GM10266 (cell line): Measurements from ENCODE around the gene FNDC3A.

Experiments used
- DNase-seq: peaks from one replicate; pipeline ENCODE4 v3.0.0; 2012; ENCODE audit errors: extremely low spot score
- TF ChIP-seq, protein P1 (sequence below): IDR thresholded peaks from 2 replicates; pipeline ENCODE4 v1.5.1; 2012; ENCODE audit warnings: mild to moderate bottlenecking, low read depth; ENCODE audit not compliant: control insufficient read depth, insufficient read depth; ENCODE audit errors: missing control alignments

The FNDC3A gene

DNA sequence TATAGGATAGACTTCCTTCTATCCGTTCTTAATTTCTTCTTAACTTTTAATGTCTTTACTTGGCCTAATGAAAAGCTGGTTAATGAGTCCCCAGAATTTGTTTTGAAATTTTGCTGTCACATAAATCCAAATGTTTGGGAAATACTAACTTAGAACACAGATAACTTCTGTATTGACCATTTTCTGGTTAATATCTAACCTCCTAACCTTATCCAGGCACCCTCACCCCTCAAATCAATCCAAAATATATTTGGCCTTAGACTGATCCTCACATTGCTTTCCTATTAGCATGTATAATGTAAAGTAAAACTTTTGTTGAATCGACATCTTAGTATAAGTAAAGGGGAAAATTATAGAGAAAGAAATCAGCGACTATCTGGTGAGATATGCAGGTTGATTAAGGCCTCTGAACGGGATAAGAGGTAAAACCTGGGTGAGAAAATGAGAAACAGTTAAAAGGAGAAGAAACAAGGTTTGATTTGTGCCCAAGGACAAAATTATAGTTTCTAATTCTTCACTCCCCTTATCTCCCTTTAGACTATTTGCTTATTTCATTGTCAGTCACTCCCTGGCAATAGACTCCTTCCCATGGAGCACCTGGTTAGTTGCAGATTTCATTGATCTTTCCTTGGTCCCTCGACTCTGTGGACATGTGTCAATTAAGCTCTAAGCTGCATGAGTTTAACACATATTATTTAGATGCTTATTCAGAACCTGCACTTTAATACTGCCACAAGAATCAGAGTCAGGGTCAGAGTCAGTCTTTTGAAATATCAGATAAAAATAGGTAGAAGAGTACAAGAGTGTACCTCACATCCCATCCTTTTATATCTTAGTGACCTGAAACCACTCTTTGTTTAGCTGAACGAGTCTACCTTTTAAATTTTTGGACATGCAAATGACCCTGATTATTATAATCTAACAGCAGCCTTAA, 125.2 kb downstream of the FNDC3A start:
- TF ChIP-seq, protein P1, sequence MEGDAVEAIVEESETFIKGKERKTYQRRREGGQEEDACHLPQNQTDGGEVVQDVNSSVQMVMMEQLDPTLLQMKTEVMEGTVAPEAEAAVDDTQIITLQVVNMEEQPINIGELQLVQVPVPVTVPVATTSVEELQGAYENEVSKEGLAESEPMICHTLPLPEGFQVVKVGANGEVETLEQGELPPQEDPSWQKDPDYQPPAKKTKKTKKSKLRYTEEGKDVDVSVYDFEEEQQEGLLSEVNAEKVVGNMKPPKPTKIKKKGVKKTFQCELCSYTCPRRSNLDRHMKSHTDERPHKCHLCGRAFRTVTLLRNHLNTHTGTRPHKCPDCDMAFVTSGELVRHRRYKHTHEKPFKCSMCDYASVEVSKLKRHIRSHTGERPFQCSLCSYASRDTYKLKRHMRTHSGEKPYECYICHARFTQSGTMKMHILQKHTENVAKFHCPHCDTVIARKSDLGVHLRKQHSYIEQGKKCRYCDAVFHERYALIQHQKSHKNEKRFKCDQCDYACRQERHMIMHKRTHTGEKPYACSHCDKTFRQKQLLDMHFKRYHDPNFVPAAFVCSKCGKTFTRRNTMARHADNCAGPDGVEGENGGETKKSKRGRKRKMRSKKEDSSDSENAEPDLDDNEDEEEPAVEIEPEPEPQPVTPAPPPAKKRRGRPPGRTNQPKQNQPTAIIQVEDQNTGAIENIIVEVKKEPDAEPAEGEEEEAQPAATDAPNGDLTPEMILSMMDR, result no peak
- DNase-seq, result no peak

DNA sequence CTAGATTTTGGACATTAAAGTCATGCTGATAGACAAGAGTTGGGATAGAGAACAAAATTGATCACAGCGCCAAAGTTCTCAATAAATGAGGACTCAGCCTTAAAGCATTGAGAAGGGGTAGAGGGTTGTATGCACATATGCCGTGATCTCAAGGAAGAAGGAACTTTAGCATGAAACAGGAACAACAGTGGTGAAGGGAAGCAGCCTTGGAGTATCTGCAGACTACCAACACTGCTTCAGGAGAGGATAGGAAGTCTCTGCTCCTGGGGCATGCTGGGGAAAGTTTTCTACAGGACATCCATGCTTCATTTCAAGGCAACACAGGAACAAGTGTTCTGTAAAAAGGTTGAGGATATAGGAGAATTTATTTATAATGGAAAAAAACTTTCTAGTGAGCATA, 132.5 kb downstream of the FNDC3A start:
- TF ChIP-seq, protein P1, result no peak
- no peak for DNase-seq

DNA sequence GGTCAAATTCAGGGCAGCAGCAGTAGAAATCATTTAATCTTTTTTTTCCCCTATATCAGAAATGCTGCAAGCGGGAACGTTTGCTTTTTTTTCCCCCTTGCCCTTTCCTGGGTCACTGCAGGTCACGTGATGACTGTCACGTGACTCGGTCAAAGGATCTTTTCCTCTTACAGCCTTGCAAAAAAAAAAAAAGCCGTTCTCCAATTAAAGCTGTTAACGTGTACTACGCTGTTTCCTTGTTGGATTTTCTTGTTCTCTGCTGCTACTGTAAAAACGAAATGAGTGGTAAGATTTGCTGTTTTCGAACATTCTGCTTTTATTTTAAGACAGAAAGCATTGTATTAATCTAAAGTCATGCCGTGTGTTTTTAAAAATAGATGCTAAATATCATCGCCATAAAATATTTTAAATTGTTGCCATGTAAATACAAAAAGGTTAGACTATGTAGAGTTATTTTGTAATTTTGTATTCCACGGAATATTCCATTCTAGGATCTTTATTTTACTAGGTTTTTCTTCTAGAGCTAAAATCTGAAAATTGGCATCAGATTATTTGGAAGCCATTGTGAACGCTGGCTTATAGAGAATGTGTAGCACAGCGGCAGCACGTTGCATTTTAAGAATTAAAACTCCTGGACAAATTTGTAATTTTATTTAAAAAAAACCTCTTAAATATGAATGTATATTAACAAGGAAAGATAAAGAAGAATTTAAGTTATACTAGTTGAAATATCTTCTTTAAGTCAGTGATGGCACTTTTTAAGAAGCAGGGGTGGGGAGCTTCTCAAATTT, 134.6 kb downstream of the FNDC3A start:
- TF ChIP-seq, protein P1, result no peak
- DNase-seq, result peak; percentile 62

DNA sequence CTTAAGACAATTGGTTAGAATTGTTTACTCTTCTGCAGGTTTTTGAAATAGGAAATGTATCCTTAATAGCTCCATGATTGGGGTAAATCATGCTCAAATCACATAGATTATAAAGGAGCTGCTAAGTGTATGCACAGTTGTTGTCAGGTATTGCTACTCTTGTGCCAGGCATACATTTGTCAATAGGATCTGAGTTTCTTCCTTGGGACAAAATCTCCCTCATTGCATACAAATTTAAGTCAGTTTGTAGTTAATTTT, 135.1 kb downstream of the FNDC3A start:
- TF ChIP-seq, protein P1, result no peak
- no peak for DNase-seq

DNA sequence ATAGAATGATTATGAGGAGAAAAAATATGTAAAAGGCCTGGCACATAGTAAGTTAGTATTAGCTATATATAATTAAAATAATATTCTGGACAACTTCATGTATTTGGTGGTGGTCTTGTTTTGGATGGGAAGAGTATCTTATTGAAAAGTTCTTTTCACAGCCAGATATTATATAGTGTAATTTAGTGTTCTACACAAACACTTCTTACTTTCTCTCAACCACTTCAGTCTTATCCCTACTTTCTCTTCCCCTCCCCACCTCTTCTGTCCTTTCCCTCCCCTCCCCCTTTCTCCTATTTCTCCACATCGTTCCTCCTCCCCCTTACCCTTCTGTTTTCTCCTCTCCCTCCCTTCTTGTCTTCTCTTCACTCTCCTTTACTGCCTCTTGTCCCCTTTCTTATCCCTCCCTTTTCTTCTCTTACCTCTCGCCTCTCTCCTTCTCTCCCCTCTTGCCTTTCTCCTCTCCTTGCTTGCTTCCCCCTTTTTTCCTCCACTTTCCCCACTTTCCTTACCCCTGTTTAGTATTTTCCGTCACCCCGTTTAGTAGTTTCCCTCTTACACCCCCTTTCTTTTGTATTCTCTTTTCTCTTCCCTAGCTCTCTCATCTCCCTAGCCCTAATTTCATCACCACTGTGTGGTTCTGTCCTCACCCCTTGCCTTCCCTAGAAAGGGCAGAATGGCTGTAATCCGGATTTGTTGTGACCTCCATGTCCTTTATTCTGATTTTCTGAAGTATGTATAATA, 137.2 kb downstream of the FNDC3A start:
- TF ChIP-seq, protein P1, result no peak
- DNase-seq, result no peak

DNA sequence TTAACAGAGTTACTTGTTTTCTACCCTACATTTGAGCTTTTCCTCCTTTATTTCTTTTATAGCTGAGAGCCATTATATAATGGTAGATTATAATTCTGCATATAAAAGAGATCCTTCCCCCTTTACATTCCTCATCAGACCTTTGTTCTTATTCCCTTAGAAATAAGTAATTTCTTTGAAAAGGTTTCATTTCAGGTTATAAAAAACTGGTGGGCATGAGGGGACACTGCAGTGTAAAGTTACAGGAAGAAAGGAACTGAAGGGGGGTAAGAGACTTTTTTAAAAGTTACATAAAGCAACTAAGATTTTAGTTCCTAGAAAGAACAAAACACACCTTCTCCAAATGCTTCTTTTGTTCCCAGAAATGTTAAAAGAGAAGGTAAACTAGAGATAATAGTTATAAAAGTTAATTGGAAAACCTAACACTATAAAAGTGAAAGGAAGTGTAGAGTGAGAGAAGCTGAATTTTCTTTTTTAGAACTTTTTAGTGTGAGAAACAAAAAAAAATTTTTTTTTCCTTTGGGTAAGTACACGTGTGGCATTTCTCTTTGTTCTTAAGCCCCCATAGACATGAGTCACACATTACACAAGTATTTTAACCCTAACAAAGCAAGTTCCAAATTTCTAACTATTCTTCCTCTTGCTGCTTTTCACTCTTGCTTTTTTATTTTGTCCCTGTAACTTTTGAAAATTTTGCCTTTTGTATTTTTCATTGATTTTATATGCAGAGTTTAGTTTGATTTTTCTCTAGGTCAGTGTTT, 138.0 kb downstream of the FNDC3A start:
- no peak for DNase-seq
- TF ChIP-seq, protein P1, result no peak
